ENCODE results near the gene PCSK5. TPM values are rescaled to one million over a fixed set of nuclear protein-coding genes. Genes with fewer than 3 reads are reported as not detected.

The PCSK5 gene
- total and polyA plus RNA-seq, 2 donors (not counting 3 experiments of a cell fraction or from before 2014, with no cell fraction given), result 2.6 to 4.8 TPM

GRCh38 chr9:76396597-76396996, 506.1 kb downstream of the PCSK5 start:
- TF ChIP-seq POLR2AphosphoS5 (IDR thresholded peaks at IDR 0.05; ENCODE audit: insufficient read depth, low read depth, low read length) (no peak), GATA2 (IDR thresholded peaks at IDR 0.05; ENCODE audit: insufficient read depth, insufficient read length, low read depth, low read length) (no peak), CTCF (IDR thresholded peaks at IDR 0.05; ENCODE audit: extremely low read depth in 1 of 2, insufficient read depth in 1 of 2, low read depth in 1 of 2, low read length in 2 of 2) (no peak), EZH2 (IDR thresholded peaks at IDR 0.05; ENCODE audit: borderline replicate concordance, low read depth, low read length, severe bottlenecking) (no peak), MYC (IDR thresholded peaks at IDR 0.05; ENCODE audit: low read depth, low read length) (no peak), POLR2A (IDR thresholded peaks at IDR 0.05; ENCODE audit: low read depth, low read length) (no peak), FOS (IDR thresholded peaks at IDR 0.05; ENCODE audit: borderline replicate concordance, insufficient read depth, low read length) (no peak), MAX (IDR thresholded peaks at IDR 0.05; ENCODE audit: insufficient read depth, insufficient read length) (no peak), JUN (IDR thresholded peaks at IDR 0.05; ENCODE audit: borderline replicate concordance, insufficient read depth, insufficient read length, low read depth) (no peak)
- no peak for DNase-seq (ENCODE audit: low read depth, low spot score)
- H3K27ac ChIP-seq (ENCODE audit: insufficient read depth, low read depth, low read length), result no peak overlapping the region
- H3K27me3 ChIP-seq (ENCODE audit: control insufficient read depth in 2 of 2, insufficient read depth in 2 of 2, low read length in 2 of 2), result no peaks in the 10 kb centered on the region
- BruUV-seq (replicated peaks), result no TSS peak
- no peak overlapping the region for H3K4me3 ChIP-seq (replicated peaks in 1 of 3; ENCODE audit: insufficient read depth in 1 of 3, low read depth in 1 of 3, low read length in 3 of 3)
- H2AFZ ChIP-seq (ENCODE audit: low read depth, low read length), result no peak overlapping the region
- ChIA-PET CTCF (no interaction called here), POLR2A (no interaction called here)
- peaks cover 11% of the 10 kb centered on the region for H3K4me1 ChIP-seq (ENCODE audit: control insufficient read depth, extremely low read depth, insufficient read depth, low read length)
- H3K79me2 ChIP-seq (ENCODE audit: control insufficient read depth, insufficient read depth, low read length), result peaks cover 19% of the 10 kb centered on the region
- no peaks in the 10 kb centered on the region for H4K20me1 ChIP-seq (replicated peaks; ENCODE audit: control insufficient read depth, extremely low read depth, insufficient read depth, low read length)
- no peaks in the 10 kb centered on the region for H3K36me3 ChIP-seq (ENCODE audit: control insufficient read depth in 2 of 2, extremely low read depth in 1 of 2, insufficient read depth in 2 of 2, low read length in 2 of 2)
- no peak overlapping the region for H3K4me2 ChIP-seq (ENCODE audit: insufficient read depth, low read length)
- no peaks in the 10 kb centered on the region for H3K9me1 ChIP-seq (replicated peaks; ENCODE audit: control insufficient read depth, extremely low read depth, insufficient read depth, low read length)
- intact Hi-C loops (cut with micrococcal nuclease), result no loop called here
- dilution Hi-C loops (cut with MboI; ENCODE audit: extremely low pct_ligation_motif_present, low sequenced_read_pairs), result no loop called here
- no peak overlapping the region for H3K9ac ChIP-seq (replicated peaks; ENCODE audit: extremely low read depth, insufficient read depth, low read length)
- FAIRE-seq, result no peak
- no peaks in the 10 kb centered on the region for H3K9me3 ChIP-seq (replicated peaks; ENCODE audit: control insufficient read depth, insufficient read depth, low read length)
